ENCODE measurements around the gene RAB30. TPM values are rescaled to one million over a fixed set of nuclear protein-coding genes. Genes with fewer than 3 reads are reported as not detected.
"Not testable (repeated sequence)": the region's sequence is repeated elsewhere in the genome, so short reads cannot be mapped to it uniquely, and the experiment has no call there.

RAB30 gene
- total RNA-seq, 1 donor from 2014 or later: 3.7 TPM

DNA sequence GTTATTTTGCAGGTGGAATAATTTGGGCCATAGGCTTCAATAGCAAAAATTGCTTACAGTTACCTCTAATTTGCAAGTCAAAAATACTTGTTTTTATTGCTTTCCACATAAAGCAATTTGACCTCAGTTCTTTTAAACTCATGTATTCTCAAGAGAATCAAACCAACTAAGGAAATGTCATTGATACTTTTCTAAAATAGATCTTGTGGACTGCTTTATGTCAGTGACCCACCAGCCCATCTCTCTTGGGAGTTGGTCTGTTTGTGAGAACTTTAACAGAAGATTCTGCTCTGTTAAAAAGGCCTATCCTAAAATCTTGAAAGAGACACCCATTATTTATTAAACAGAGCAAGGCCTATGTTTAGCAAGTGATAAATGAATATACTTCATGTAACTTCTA is 94.9 kb downstream of the RAB30 start:
- Histone ChIP-seq H3K27me3 (ENCODE audit: control insufficient read depth, insufficient read depth, low read length) (no peaks in the 10 kb centered on the region), H3K36me3 (ENCODE audit: control insufficient read depth, insufficient read depth, low read length) (no peaks in the 10 kb centered on the region), H3K4me3 (ENCODE audit: low read depth, low read length) (no peak overlapping the region)
- TF ChIP-seq, protein P1, sequence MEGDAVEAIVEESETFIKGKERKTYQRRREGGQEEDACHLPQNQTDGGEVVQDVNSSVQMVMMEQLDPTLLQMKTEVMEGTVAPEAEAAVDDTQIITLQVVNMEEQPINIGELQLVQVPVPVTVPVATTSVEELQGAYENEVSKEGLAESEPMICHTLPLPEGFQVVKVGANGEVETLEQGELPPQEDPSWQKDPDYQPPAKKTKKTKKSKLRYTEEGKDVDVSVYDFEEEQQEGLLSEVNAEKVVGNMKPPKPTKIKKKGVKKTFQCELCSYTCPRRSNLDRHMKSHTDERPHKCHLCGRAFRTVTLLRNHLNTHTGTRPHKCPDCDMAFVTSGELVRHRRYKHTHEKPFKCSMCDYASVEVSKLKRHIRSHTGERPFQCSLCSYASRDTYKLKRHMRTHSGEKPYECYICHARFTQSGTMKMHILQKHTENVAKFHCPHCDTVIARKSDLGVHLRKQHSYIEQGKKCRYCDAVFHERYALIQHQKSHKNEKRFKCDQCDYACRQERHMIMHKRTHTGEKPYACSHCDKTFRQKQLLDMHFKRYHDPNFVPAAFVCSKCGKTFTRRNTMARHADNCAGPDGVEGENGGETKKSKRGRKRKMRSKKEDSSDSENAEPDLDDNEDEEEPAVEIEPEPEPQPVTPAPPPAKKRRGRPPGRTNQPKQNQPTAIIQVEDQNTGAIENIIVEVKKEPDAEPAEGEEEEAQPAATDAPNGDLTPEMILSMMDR (IDR thresholded peaks at IDR 0.05; ENCODE audit: insufficient read depth, low read length, severe bottlenecking): no peak
- DNase-seq (ENCODE audit: low read depth) (no peak), FAIRE-seq (no peak)

DNA sequence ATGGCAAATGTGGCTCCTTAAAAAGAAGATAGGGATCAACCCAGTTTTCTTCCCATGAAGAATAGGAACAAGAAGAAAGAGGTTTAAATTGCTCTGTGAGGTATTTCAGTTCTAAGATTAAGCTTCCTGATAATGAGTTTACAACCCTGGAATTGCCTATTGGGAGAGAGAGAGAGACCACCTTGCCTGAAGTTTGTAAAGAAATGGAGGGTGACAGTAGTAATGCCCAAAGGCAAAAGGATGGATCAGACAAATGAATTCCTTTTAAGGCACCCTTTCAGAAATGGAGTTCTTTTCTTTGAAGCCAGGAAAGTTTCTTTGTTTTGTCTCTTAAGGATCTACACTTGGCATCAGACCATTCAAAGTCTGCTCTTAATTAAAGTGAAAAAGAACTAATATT is 95.8 kb downstream of the RAB30 start:
- no peaks in the 10 kb centered on the region for H3K36me3 ChIP-seq (ENCODE audit: control insufficient read depth, insufficient read depth, low read length)
- FAIRE-seq: no peak
- no peaks in the 10 kb centered on the region for H3K27me3 ChIP-seq (ENCODE audit: control insufficient read depth, insufficient read depth, low read length)
- no peak for DNase-seq (ENCODE audit: low read depth)
- TF ChIP-seq, protein P1 (IDR thresholded peaks at IDR 0.05; ENCODE audit: insufficient read depth, low read length, severe bottlenecking): no peak
- no peak overlapping the region for H3K4me3 ChIP-seq (ENCODE audit: low read depth, low read length)

DNA sequence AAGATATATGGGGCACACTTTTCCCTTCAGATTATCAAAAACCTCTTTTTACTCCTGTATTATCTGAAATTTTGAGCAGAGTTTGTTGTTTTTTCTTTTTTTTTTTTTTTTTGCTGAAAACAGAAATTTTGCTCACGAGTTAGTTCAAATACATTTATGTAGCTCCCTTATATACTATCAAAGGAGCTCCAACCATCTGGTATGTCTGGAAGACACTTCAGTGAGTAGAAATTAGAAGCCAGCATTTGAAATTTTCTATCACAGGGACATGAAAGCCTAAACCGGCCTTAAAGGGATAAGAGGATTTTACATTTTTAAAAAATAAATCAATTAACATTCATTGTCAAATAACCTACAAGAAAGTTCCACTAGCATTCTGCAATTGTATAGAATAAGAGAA is 96.8 kb downstream of the RAB30 start:
- TF ChIP-seq, protein P1 (IDR thresholded peaks at IDR 0.05; ENCODE audit: insufficient read depth, low read length, severe bottlenecking): no peak
- DNase-seq (ENCODE audit: low read depth) (no peak), FAIRE-seq (no peak)

DNA sequence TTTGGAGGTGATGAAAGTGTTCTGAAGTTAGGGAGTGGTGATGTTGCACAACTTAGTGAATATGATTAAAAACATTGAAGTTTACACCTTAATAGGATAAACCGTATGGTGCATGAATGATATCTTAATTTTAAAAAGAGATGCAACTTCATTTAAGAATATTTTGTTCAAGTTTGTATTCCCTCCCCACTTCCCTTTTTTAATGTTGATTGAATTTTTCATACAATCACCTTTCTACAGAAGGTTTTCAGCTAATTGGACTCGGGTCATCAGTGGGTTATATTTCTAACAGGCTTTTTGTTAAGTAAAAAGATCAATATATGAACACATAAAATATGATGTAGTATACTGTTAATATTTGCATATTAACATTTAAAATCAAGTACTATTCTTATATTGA is 97.6 kb downstream of the RAB30 start:
- H3K36me3 ChIP-seq (ENCODE audit: control insufficient read depth, insufficient read depth, low read length): no peaks in the 10 kb centered on the region
- H3K4me3 ChIP-seq (ENCODE audit: low read depth, low read length): no peak overlapping the region
- no peak for FAIRE-seq
- TF ChIP-seq, protein P1 (IDR thresholded peaks at IDR 0.05; ENCODE audit: insufficient read depth, low read length, severe bottlenecking): no peak
- no peaks in the 10 kb centered on the region for H3K27me3 ChIP-seq (ENCODE audit: control insufficient read depth, insufficient read depth, low read length)
- no peak for DNase-seq (ENCODE audit: low read depth)

More for the DNA sequence above, 96.8 kb downstream of the RAB30 start:
- no peaks in the 10 kb centered on the region for H3K27me3 ChIP-seq (ENCODE audit: control insufficient read depth, insufficient read depth, low read length)
- H3K36me3 ChIP-seq (ENCODE audit: control insufficient read depth, insufficient read depth, low read length): no peaks in the 10 kb centered on the region
- H3K4me3 ChIP-seq (ENCODE audit: low read depth, low read length): no peak overlapping the region

DNA sequence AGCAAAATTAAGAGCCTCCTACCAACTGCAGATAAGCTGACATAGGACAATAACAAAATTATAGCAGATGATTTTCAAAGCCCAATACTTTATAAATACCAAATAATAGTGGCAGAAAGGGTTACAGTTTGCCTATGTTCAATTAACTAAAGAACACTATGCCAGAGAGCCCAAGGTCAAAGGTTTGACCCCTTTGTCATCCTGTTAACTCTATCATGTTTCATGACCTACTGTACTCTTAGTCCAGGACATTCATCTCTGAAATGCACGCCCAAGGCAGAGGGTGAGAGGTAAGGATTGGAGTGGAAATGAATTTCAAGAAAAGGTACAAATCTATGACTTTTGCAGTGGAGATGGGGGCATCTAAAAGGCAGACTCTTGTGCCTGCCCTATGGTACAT is 99.6 kb downstream of the RAB30 start:
- FAIRE-seq (no peak), DNase-seq (ENCODE audit: low read depth) (no peak)
- no peaks in the 10 kb centered on the region for H3K36me3 ChIP-seq (ENCODE audit: control insufficient read depth, insufficient read depth, low read length)
- no peaks in the 10 kb centered on the region for H3K27me3 ChIP-seq (ENCODE audit: control insufficient read depth, insufficient read depth, low read length)
- no peak overlapping the region for H3K4me3 ChIP-seq (ENCODE audit: low read depth, low read length)
- TF ChIP-seq, protein P1 (IDR thresholded peaks at IDR 0.05; ENCODE audit: insufficient read depth, low read length, severe bottlenecking): no peak

DNA sequence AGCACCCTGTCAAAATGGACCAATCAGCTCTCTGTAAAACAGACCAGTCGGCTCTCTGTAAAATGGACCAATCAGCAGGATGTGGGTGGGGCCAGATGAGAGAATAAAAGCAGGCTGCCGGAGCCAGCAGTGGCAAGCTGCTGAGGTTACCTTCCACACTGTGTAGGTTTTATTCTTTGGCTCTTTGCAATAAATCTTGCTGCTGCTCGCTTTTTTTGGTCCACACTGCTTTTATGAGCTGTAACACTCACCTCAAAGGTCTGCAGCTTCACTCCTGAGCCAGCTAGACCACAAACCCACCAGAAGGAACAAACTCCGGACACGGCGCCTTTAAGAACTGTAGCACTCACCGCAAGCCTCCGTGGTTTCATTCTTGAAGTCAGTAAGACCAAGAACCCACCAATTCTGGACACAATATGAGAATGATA is 100.2 kb downstream of the RAB30 start:
- not testable (repeated sequence) for FAIRE-seq; DNase-seq (ENCODE audit: low read depth)

DNA sequence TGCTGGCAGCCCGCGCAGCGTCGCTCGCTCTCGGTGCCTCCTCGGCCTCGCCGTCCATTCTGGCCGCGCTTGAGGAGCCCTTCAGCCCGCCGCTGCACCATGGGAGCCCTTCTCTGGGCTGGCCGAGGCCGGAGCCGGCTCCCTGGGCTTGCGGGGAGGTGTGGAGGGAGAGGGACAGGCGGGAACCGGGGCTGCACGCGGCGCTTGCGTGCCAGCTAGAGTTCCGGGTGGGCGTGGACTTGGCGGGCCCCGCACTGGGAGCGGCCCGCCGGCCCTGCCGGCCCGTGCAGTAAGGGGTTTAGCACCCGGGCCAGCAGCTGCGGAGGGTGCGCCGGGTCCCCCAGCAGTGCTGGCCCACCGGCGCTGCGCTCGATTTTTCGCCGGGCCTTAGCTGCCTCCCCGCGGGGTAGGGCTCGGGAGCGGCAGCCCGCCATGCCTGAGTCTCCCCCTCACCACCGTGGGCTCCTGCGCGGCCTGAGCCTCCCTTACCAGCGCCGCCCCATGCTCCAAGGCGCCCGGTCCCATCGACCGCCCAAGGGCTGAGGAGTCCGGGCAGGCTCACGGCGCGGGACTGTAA is 101.1 kb downstream of the RAB30 start:
- H3K36me3 ChIP-seq (ENCODE audit: control insufficient read depth, insufficient read depth, low read length); FAIRE-seq; H3K27me3 ChIP-seq (ENCODE audit: control insufficient read depth, insufficient read depth, low read length); DNase-seq (ENCODE audit: low read depth); H3K4me3 ChIP-seq (ENCODE audit: low read depth, low read length): not testable (repeated sequence)

More for the DNA sequence above, 100.2 kb downstream of the RAB30 start:
- H3K27me3 ChIP-seq (ENCODE audit: control insufficient read depth, insufficient read depth, low read length); H3K4me3 ChIP-seq (ENCODE audit: low read depth, low read length); H3K36me3 ChIP-seq (ENCODE audit: control insufficient read depth, insufficient read depth, low read length): not testable (repeated sequence)
